HepG2 (cell line): ENCODE data around the gene TIMP3. TPM values are rescaled to one million over a fixed set of nuclear protein-coding genes. Genes with fewer than 3 reads are reported as not detected.

Experiments
- ATAC-seq: fragments of 200-7000 bp; cut with Tn5 transposase; 3 replicates; pipeline ENCODE4 v1.9.1; 2020; ENCODE audit warnings: mild to moderate bottlenecking, moderate library complexity
- BruUV-seq: library from RNA; stranded (reverse); fragments of 400-500 nt; replicated peaks from 2 replicates; lab custom pipeline; 2021; lab: Mats Ljungman, UMichigan
- CTCF ChIA-PET: fragments of 300-600 bp; formaldehyde crosslinking; extraction: SDS; loops from one replicate; lab custom pipeline; 2021; ENCODE audit warnings: low total read pairs, inconsistent platforms, low intra/inter-chr PET ratio; lab: Yijun Ruan, JAX
- POLR2A ChIA-PET: fragments of 350-600 bp; sonication (Branson Sonifier 250); formaldehyde crosslinking; loops from one replicate; lab custom pipeline; 2020; ENCODE audit warnings: antibody characterized with exemption, inconsistent platforms; lab: Yijun Ruan, JAX
- DNase-seq: peaks from one replicate; pipeline ENCODE4 v3.0.0-alpha.2; 2015; ENCODE audit warnings: low spot score
- FAIRE-seq: peaks from 3 replicates; lab custom pipeline; 2011; peaks lifted over from hg19 to GRCh38; lab: Jason Lieb, UNC
- H2AFZ ChIP-seq: one replicate; pipeline ENCODE4 v1.6.1; 2011; ENCODE audit warnings: low read length, inconsistent platforms
- H3K27ac ChIP-seq: fragments of 300-600 bp; 3 replicates; pipeline ENCODE4 v1.8.0; 2011; ENCODE audit warnings: mixed run types, mild to moderate bottlenecking, mixed read lengths, low read length, inconsistent platforms; ENCODE audit not compliant: insufficient read depth; ENCODE audit errors: extremely low read length
- H3K27me3 ChIP-seq, 2 experiments: fragments of 200-600 bp in 1 of 2; 2 replicates in 1 of 2; 3 replicates in 1 of 2; pipeline versions ENCODE4 v1.6.0 to v1.8.0; 2011; ENCODE audit warnings: low read length in 2 of 2, mild to moderate bottlenecking in 2 of 2, moderate library complexity in 2 of 2, inconsistent platforms in 1 of 2; ENCODE audit not compliant: insufficient read depth in 2 of 2, control insufficient read depth in 1 of 2
- H3K36me3 ChIP-seq, 2 experiments: fragments of 200-600 bp in 1 of 2; replicated peaks in 1 of 2; 2 replicates in 1 of 2; 3 replicates in 1 of 2; pipeline versions ENCODE4 v1.5.1 to v1.8.0; 2011; ENCODE audit warnings: low read length in 2 of 2, inconsistent platforms in 1 of 2; ENCODE audit not compliant: insufficient read depth in 2 of 2, control insufficient read depth in 1 of 2
- H3K4me1 ChIP-seq: 2 replicates; pipeline ENCODE4 v1.5.1; 2012; ENCODE audit warnings: low read length, inconsistent platforms; ENCODE audit not compliant: insufficient read depth
- H3K4me2 ChIP-seq: 2 replicates; pipeline ENCODE4 v1.6.0; 2011; ENCODE audit warnings: low read depth, low read length, inconsistent platforms
- H3K4me3 ChIP-seq, 3 experiments: fragments of 200-600 bp in 1 of 3; sonication (generic), shearing (Covaris generic) in 1 of 3; replicated peaks in 1 of 3; 2 replicates each; pipeline ENCODE4 v1.5.1; 2011 to 2016; ENCODE audit warnings: low read length in 3 of 3, inconsistent platforms in 2 of 3, low read depth in 2 of 3, mild to moderate bottlenecking in 2 of 3, control low read depth in 1 of 3, mixed read lengths in 1 of 3; ENCODE audit not compliant: insufficient read depth in 1 of 3
- H3K79me2 ChIP-seq: one replicate; pipeline ENCODE4 v1.6.1; 2011; ENCODE audit warnings: low read length, inconsistent platforms; ENCODE audit not compliant: insufficient read depth
- H3K9ac ChIP-seq: 2 replicates; pipeline ENCODE4 v1.6.0; 2011; ENCODE audit warnings: mild to moderate bottlenecking, low read depth, low read length, inconsistent platforms; ENCODE audit not compliant: insufficient read depth
- H3K9me3 ChIP-seq: 2 replicates; pipeline ENCODE4 v1.5.1; 2012; ENCODE audit warnings: mild to moderate bottlenecking, low read length
- H4K20me1 ChIP-seq: 2 replicates; pipeline ENCODE4 v1.6.0; 2011; ENCODE audit warnings: inconsistent platforms, mild to moderate bottlenecking, low read length, moderate library complexity; ENCODE audit not compliant: insufficient read depth
- JUND ChIP-seq: sonication (generic); formaldehyde crosslinking; IDR thresholded peaks from 2 replicates; pipeline ENCODE4 v1.8.0; 2022; ENCODE audit warnings: mild to moderate bottlenecking, missing genetic modification reagents
- MYC ChIP-seq: sonication (generic); formaldehyde crosslinking; IDR thresholded peaks from 2 replicates; pipeline ENCODE4 v1.9.0; 2021; ENCODE audit warnings: missing genetic modification reagents, borderline replicate concordance
- RBM22 ChIP-seq: fragments of 200-400 bp; formaldehyde crosslinking; optimal IDR thresholded peaks from 2 replicates; pipeline ENCODE3; 2017; ENCODE audit warnings: mild to moderate bottlenecking, low read length, moderate library complexity
- SALL1 ChIP-seq: sonication (generic); formaldehyde crosslinking; IDR thresholded peaks from 2 replicates; pipeline ENCODE4 v1.8.0; 2022; ENCODE audit warnings: mild to moderate bottlenecking, missing genetic modification reagents
- TBL1XR1 ChIP-seq: fragments of 150-350 bp; IDR thresholded peaks from 2 replicates; pipeline ENCODE4 v1.6.1; 2014; ENCODE audit warnings: borderline replicate concordance, low read length; ENCODE audit not compliant: partially characterized antibody
- TEAD3 ChIP-seq: optimal IDR thresholded peaks from 2 replicates; pipeline ENCODE3; 2016; ENCODE audit warnings: borderline replicate concordance
- ZBTB4 ChIP-seq: sonication (generic); formaldehyde crosslinking; IDR thresholded peaks from 2 replicates; pipeline ENCODE4 v1.4.0; 2020; ENCODE audit warnings: missing genetic modification reagents, mild to moderate bottlenecking, borderline replicate concordance
- ZNF121 ChIP-seq: sonication (generic); formaldehyde crosslinking; IDR thresholded peaks from 2 replicates; pipeline ENCODE4 v1.5.0; 2020; ENCODE audit warnings: mild to moderate bottlenecking, missing genetic modification reagents
- ZNF451 ChIP-seq: sonication (generic); formaldehyde crosslinking; IDR thresholded peaks from 2 replicates; pipeline ENCODE4 v1.5.0; 2020; ENCODE audit warnings: mild to moderate bottlenecking, missing genetic modification reagents
- WGBS: methylation state at CpG from one replicate; pipeline ENCODE4 v1.1.6; 2017; ENCODE audit warnings: low lambda C conversion rate; 5-methylcytosine and 5-hydroxymethylcytosine counted together
- in situ Hi-C: cut with HindIII; loops from 2 replicates; pipeline ENCODE4 v1.10.0; 2017; ENCODE audit warnings: low pct_unique_long_range_greater_than_20kb; ENCODE audit not compliant: extremely low pct_ligation_motif_present
- intact Hi-C: fragments of 100-400 bp; cut with micrococcal nuclease; formaldehyde crosslinking; loops from one replicate; pipeline ENCODE4 v1.10.0; 2022; ENCODE audit not compliant: unreplicated experiment
- polyA plus RNA-seq, 8 experiments: library from polyadenylated mRNA; depleted of rRNA in 3 of 8; stranded (reverse) in 7 of 8; unstranded in 1 of 8; fragments of >200 nt; fragmentation: Illumina TruSeq in 4 of 8; extraction: Trizol in 4 of 8; gene quantifications; 2 replicates each; pipeline versions ENCODE4 v1.2.1 to v1.2.3, GENCODE V29; 2011 to 2016; ENCODE audit warnings: low read depth in 4 of 8, missing spikeins in 1 of 8, mixed read lengths in 1 of 8; ENCODE audit not compliant: insufficient read depth in 1 of 8
- total RNA-seq, 5 experiments: library from RNA; depleted of rRNA; stranded (reverse); fragments of >200 nt; fragmentation: Illumina TruSeq; extraction: Trizol; gene quantifications; 2 replicates each; pipeline ENCODE4 v1.2.3, GENCODE V29; 2016; ENCODE audit warnings: low read depth in 1 of 5

Gene TIMP3
- total and polyA plus RNA-seq, 2 of the 13 experiments (the other 11 are each of a cell fraction or from before 2014, with no cell fraction given) = 57.3 to 86.6 TPM

- peak; percentile 16 for TF ChIP-seq TEAD3 (CRISPR knock-in tag)
- no peak for TF ChIP-seq RBM22
- TF ChIP-seq, all 625 proteins: peak for 9
Measured at GRCh38 chr22:32823024-32823730, 21.7 kb downstream of the TIMP3 start (continued).

GRCh38 chr22:32824531-32825312, 23.2 kb downstream of the TIMP3 start:
- peaks cover 26% of the 10 kb centered on the region for H3K79me2 ChIP-seq
- no TSS peak for BruUV-seq
- ChIA-PET CTCF (no interaction called here), POLR2A (no interaction called here)
- H3K27me3 ChIP-seq = no peaks in the 10 kb centered on the region
- no peak overlapping the region for H3K9ac ChIP-seq
- H3K9me3 ChIP-seq = no peaks in the 10 kb centered on the region
- 92% methylated on average over 11 of the region's 11 CpGs for WGBS
- DNase-seq = no peak
- H2AFZ ChIP-seq = no peak overlapping the region
- peaks cover 11 to 55% of the 10 kb centered on the region in 2 experiments; a peak in 4 of 5 replicates for H3K36me3 ChIP-seq
- H3K4me1 ChIP-seq = no peaks in the 10 kb centered on the region
- H3K27ac ChIP-seq = no peak overlapping the region
- intact Hi-C loops (no loop called here), in situ Hi-C loops (loop anchor here (25.0 kb wide), 1 partner anchor 163 kb away; no protein-coding TSS in a partner anchor)
- no peak overlapping the region for H3K4me3 ChIP-seq
- no peak for ATAC-seq
- H4K20me1 ChIP-seq = peaks cover 11% of the 10 kb centered on the region; the same call in 1 of the 2 replicates
- no peak overlapping the region for H3K4me2 ChIP-seq
- no peak for FAIRE-seq
- TF ChIP-seq ZBTB4 (CRISPR knock-in tag) (no peak), SALL1 (no peak), JUND (no peak), ZNF121 (CRISPR knock-in tag) (no peak), MYC (CRISPR knock-in tag) (no peak), ZNF451 (CRISPR knock-in tag) (no peak), TBL1XR1 (no peak)
